Measurements from ENCODE around the gene F11R.
"Not testable (repeated sequence)": the region's sequence is repeated elsewhere in the genome, so short reads cannot be mapped to it uniquely, and the experiment has no call there.

F11R gene

GRCh38 chr1:161039546-161039945, 18.6 kb upstream of the F11R start:
- no peak for DNase-seq

GRCh38 chr1:161039154-161039545, 18.2 kb upstream of the F11R start:
- no peak for DNase-seq

GRCh38 chr1:161038523-161039153, 17.7 kb upstream of the F11R start, which contains the start of gene TSTD1:
TSTD1 (minus strand) TSS chr1:161038964; CDS start chr1:161038889, 75 bp downstream.
- no peak for DNase-seq

- no peak for DNase-seq
Measured at GRCh38 chr1:161037661-161038522, 16.9 kb upstream of the F11R start.

- peak; percentile 55 for DNase-seq
Measured at GRCh38 chr1:161033751-161034150, 12.8 kb upstream of the F11R start.

GRCh38 chr1:161032409-161032808, 11.5 kb upstream of the F11R start:
- DNase-seq, result no peak

- DNase-seq, result no peak
Measured at GRCh38 chr1:161031874-161032273, 10.9 kb upstream of the F11R start.

- DNase-seq, result not testable (repeated sequence)
Measured at GRCh38 chr1:161029466-161029865, 8.5 kb upstream of the F11R start.

- DNase-seq, result not testable (repeated sequence)
Measured at GRCh38 chr1:161026954-161027353, 6.0 kb upstream of the F11R start.

- not testable (repeated sequence) for DNase-seq
Measured at GRCh38 chr1:161022432-161022831, 1.5 kb upstream of the F11R start.

GRCh38 chr1:161021970-161022353, 1.0 kb upstream of the F11R start:
- DNase-seq, result no peak

- DNase-seq, result peak; percentile 58
Measured at GRCh38 chr1:161021165-161021969, 415 bp upstream of the F11R start.

- no peak for DNase-seq
Measured at GRCh38 chr1:161019751-161020495, 1.0 kb downstream of the F11R start.

GRCh38 chr1:161019111-161019660, 1.8 kb downstream of the F11R start:
- not testable (repeated sequence) for DNase-seq

GRCh38 chr1:161018631-161018930, 2.4 kb downstream of the F11R start:
- no peak for DNase-seq

GRCh38 chr1:161017756-161018630, 3.0 kb downstream of the F11R start:
- no peak for DNase-seq

- not testable (repeated sequence) for DNase-seq
Measured at GRCh38 chr1:161017181-161017580, 3.8 kb downstream of the F11R start.

- not testable (repeated sequence) for DNase-seq
Measured at GRCh38 chr1:161016683-161017082, 4.3 kb downstream of the F11R start.

- peak; percentile 61 for DNase-seq
Measured at GRCh38 chr1:161013488-161014230, 7.3 kb downstream of the F11R start.

GRCh38 chr1:161013131-161013487, 7.8 kb downstream of the F11R start:
- DNase-seq, result peak; percentile 63

- DNase-seq, result no peak
Measured at GRCh38 chr1:161012420-161012819, 8.5 kb downstream of the F11R start.
